GM20431 (cell line): ENCODE data around the gene EXOC3L4.

ENCODE experiments used
- in situ Hi-C: fragments of 300-500 bp; cut with MseI, MboI; formaldehyde crosslinking; loops from one replicate; pipeline ENCODE4 v1.15.0; 2020; ENCODE audit warnings: low sequenced_read_pairs; ENCODE audit not compliant: unreplicated experiment

The EXOC3L4 gene

GRCh38 chr14:103128631-103129300 is 34.2 kb downstream of the EXOC3L4 start:
- in situ Hi-C loops: no loop called here

DNA sequence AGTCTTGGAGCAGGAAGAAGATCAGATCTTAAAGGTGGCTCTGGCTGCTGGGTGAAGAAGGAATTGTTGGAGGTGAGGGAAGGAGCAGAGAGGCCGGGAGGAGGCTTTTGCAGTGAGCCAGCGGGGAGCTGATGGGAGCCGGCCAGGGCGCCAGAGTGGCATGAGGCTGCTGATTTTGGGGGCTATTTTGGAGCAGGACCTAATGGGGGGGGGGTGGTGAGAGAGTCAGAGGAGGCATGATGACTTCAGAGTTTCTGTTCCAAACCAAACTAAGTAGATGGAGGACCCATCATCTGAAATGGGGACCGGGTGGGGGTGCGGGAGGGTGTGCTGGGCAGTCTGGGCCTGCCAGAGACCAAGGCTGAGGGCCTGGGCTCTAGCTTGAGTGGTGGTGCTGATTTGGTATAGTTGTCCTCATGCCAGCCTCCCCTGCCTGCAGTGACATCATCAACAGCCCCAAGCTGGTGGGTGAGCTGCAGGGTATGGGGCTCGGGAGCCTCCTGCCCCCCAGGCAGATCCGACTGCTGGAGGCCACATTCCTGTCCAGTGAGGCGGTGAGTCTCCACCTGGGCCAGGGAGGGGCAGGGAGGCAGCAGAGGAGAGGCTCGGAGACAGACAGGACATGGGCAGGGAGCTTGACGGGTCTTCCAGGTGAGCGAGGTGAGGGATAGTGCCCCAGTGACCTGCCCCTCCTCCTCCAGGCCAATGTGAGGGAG is 34.9 kb downstream of the EXOC3L4 start:
- in situ Hi-C loops: no loop called here

DNA sequence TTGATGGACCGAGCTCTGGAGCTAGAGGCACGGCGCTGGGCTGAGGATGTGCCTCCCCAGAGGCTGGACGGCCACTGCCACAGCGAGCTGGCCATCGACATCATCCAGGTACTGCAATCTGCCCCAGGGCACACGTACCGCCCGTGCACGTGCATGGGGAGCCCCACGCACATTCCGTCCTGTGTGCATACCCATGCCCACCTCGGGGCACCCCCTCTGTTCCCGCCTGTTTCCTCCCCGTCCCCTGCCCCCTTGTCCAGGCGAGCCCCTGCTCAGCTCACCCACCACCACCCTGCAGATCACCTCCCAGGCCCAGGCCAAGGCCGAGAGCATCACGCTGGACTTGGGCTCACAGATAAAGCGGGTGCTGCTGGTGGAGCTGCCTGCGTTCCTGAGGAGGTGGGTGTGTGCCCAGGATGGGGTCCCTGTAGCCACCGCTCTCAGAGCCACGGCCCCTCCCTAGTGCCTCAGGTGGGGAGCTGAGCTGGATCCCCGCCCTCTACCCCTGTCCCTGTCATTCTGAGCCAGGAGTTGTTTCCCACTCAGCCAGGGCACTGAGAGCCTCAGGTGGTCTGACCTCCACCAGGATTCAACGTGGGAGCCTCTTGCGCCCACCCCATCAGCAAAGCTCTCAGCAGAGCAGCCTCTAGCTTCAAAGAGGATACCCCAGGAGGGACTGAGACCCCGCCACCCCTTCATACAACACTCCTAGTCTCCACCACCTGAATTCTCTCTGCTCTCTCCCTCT is 35.7 kb downstream of the EXOC3L4 start:
- in situ Hi-C loops: no loop called here

DNA sequence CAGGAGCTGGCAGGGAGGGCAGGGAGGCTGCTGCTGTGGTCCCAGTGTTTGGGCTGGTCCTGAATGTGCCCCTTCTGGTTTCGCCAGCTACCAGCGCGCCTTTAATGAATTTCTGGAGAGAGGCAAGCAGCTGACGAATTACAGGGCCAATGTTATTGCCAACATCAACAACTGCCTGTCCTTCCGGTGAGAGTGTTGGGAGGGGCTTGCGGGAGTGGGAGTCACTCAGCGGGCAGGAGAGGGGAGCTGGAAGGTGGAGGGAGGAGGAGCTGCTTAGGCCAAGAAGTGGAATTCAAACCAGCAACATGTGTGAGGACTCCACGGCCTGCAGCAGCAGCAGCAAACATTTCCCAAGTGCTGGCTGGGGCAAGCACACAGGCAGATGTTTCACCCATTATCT is 36.4 kb downstream of the EXOC3L4 start:
- in situ Hi-C loops: no loop called here

DNA sequence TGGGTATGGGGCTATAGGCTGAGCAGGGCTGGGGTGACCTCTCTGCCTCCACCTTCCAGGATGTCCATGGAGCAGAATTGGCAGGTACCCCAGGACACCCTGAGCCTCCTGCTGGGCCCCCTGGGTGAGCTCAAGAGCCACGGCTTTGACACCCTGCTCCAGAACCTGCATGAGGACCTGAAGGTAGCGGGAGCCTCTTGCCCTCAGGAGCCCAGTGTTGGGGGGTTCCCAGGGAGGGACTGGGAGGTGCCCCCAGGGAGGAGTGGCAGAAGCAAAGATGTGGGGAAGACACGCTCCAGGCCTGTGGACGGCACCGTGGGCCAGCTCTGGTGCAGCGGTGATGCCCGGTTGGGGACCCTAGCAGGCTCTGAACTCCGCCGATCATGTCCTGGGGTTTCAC is 37.1 kb downstream of the EXOC3L4 start:
- in situ Hi-C loops: no loop called here

GRCh38 chr14:103132381-103133209 is 38.1 kb downstream of the EXOC3L4 start:
- in situ Hi-C loops: no loop called here

DNA sequence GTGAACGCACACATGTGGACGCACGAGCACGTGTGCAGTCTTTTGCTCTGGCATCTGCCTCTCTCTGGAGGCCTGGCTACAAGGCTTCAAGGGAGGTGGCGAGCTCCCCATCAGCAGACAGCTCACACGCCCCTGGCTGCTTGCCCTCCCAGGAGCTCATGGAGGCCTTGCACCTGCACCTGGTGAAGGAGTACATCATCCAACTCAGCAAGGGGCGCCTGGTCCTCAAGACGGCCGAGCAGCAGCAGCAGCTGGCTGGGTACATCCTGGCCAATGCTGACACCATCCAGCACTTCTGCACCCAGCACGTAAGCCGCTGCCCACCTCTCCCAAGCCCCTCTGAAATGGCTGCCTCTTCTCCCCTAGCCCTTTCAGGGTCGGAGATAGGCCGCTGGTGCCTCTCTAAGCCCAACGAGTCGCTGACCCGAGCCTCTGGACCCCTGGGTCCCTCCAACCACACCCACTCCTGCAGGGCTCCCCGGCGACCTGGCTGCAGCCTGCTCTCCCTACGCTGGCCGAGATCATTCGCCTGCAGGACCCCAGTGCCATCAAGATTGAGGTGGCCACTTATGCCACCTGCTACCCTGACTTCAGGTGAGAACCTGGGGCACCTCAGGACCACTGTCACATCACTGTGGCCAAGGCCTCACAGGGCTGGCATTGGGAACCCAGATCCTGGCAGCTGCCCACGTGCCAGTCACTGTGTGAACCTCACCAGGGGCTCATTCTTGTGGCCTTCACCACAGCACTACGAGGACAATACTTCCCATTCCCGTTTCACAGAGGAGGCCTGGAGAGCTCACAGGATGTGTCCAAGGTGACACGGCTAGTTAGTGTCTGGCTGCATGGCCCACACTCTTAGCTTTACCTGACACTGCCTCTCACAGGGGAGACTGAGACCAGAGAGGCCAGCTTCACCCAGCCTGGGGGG is 39.0 kb downstream of the EXOC3L4 start:
- in situ Hi-C loops: no loop called here

DNA sequence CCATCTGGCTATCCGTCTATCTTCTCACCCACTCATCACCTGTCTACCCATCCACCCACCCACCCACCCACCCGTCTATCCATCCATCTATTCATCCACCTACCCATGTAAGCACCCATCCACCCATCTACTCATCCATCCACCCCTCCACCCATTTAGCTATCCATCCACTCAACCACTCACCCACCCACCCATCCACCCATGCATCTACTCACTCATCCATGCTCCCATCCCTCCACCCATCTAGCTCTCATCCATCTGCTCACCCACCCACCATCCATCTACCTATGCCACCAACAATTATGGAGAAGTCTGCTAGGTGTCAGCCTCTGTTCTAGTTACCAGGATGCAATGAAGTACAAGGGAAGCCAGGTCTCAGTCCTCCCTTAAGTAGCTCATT is 39.9 kb downstream of the EXOC3L4 start:
- in situ Hi-C loops: no loop called here

DNA sequence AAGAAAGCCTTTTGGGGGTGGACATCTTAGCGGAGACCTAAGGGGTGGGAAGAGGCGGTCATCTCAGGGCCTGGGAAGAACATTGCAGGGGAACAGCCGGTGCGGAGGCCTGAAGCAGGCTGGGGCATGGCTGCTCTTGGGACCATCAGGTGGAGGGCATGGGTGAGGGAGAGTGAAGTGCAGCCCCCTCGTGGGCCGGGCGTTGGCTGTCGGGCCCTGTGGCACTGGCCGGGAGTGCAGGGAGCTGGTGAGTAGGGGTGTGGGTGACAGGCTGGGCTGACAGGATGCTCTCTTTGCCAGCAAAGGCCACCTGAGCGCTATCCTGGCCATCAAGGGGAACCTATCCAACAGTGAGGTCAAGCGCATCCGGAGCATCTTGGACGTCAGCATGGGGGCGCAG is 40.4 kb downstream of the EXOC3L4 start:
- in situ Hi-C loops: no loop called here

DNA sequence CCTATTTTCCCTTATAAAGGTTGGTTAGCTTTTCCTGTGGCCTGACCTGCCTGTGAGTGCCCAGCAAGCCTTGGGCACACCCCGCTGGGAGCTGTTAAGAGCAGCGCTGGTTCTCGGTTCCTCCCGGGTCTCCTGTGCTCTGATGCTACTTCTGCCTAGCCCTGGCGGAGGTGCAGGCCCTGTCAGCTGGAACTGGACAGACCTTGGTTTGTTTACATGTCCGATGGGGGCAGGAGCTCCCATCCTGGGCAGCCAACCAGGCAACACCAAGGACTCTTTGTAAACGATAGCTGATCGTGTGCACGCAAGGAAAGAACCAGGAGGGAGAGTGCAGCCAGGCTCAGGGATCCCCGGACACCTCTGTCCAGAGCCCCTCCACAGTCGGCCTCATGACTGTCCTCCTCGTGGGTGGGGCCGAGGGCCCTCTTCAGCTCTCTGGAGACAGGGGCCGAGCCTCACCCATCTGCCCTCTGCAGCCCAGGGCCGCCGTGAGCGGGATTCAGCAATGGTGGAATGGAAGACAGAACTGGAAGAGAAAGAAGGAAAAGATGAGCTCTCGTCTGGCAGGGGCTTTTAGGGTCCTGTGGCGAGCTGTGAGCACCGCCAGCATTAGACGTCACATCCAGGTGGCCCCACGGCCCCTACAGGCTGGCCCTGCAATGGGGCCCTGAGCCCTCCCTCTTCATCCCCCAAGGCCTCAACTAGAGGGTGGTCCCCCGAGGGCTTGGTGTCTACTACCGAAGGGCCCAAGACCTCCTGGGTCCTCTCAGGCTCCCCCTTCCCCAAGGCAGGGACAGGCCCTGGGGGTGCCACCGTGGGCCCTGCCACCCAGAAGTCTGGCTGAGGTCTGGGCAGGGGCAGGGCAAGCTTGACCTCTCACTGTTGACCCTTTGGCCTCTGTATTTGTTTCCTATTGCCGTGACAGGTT is 41.1 kb downstream of the EXOC3L4 start:
- in situ Hi-C loops: no loop called here

- in situ Hi-C loops: no loop called here
These were observed 42.1 kb downstream of the EXOC3L4 start for GRCh38 chr14:103136388-103137271.

DNA sequence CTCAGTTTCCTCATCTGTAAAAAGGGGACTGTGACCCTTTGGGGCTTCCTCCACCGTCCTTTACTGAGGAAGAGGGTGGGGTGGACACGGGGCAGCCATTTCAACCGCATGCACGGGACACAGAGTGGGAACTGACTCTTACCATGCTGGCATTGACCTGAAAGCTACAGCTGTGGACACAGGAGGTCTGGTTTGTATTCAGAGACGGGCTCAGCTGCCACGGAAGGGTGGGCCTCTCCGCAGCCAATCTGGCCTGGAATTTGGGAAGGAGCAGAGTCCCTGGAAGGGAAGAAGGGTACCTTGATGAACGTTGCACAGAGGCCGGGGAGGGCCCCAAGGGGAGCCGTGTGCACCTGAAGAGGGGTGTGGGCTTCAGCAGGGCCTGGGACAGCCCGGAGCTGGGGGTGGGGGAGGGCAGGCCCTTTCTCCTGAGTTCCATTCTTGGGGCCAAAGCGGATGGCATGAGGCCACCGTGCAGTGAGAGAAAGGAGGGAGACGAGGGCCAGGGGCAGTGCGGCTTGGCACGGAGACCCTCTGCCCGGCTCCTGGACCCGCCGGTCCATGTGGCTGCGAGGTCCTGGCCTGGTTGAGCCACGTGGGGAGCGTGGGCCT is 43.3 kb downstream of the EXOC3L4 start:
- in situ Hi-C loops: no loop called here

GRCh38 chr14:103138301-103139131 is 44.0 kb downstream of the EXOC3L4 start:
- in situ Hi-C loops: no loop called here

DNA sequence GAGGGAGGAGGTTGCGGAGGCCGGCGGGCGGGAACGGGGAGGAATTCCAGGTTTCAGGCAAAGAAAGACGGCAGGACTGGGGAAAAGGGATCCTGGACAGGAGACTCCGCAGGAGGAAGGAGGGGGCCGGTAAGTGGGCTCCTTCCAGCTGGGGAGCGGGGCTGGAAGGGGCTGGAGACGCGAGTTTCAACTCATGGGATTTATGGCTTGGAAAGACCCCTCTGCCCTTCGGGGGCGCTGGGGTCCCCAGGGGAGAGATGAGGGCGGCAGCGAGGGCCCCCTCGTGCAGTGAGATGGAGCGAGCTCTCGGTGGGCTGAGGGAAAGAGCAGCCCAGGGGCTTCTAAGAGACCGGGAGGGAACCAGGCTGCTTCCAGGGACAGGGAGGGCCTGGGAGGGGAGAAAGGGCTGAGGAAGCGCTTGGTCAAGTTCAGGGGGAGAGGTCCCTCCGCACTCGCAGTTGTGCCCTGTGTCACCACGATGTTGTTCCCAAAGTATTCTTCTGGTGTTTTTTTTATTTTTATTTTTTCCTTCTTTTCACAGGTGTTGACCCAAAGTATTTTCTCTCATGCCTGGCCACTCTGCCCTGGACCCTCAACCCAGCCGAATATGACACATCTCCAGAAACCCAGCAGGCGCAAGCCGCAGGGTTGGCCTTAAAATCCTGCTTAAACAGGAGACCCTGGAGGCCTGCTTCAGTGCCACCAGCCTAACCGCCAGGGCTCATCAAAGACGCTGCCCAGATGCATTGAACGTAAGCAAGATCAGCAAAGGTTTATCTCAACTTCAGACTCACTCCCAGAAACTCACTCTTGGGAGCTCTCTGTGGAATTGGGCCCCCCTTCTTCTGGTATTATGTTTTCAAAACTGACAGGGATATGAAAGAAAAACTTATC is 44.9 kb downstream of the EXOC3L4 start:
- in situ Hi-C loops: no loop called here
